Endothelial cell of umbilical vein (primary cell): ENCODE results near the gene UBC.

Experiments used
- CTCF ChIP-seq, 2 donors: IDR thresholded peaks; 1 replicate in 1 of 2; 2 replicates in 1 of 2; pipeline ENCODE4 v1.5.1; 2011; ENCODE audit warnings: low read length in 2 of 2, mild to moderate bottlenecking in 2 of 2, moderate library complexity in 2 of 2, control low read depth in 1 of 2, inconsistent platforms in 1 of 2, low read depth in 1 of 2; ENCODE audit not compliant: insufficient read depth in 1 of 2; ENCODE audit errors: extremely low read depth in 1 of 2
- EZH2 ChIP-seq: IDR thresholded peaks from 2 replicates; pipeline ENCODE4 v1.6.1; 2012; ENCODE audit warnings: borderline replicate concordance, low read depth, mild to moderate bottlenecking, moderate library complexity, low read length, inconsistent platforms; ENCODE audit not compliant: severe bottlenecking
- GATA2 ChIP-seq: IDR thresholded peaks from 2 replicates; pipeline ENCODE4 v1.7.0; 2011; ENCODE audit warnings: low read depth, mild to moderate bottlenecking, moderate library complexity, mixed read lengths, low read length; ENCODE audit not compliant: insufficient read length, insufficient read depth
- JUN ChIP-seq: IDR thresholded peaks from 2 replicates; pipeline ENCODE4 v1.6.1; 2011; ENCODE audit warnings: borderline replicate concordance, low read depth; ENCODE audit not compliant: insufficient read length, insufficient read depth
- MAX ChIP-seq: IDR thresholded peaks from 2 replicates; pipeline ENCODE4 v1.6.1; 2011; ENCODE audit not compliant: insufficient read depth, insufficient read length
- MYC ChIP-seq: IDR thresholded peaks from one replicate; pipeline ENCODE4 v1.6.1; 2011; ENCODE audit warnings: mild to moderate bottlenecking, low read depth, low read length
- POLR2A ChIP-seq: IDR thresholded peaks from 2 replicates; pipeline ENCODE4 v1.6.1; 2012; ENCODE audit warnings: low read depth, mild to moderate bottlenecking, control low read depth, low read length
- POLR2AphosphoS5 ChIP-seq: IDR thresholded peaks from 2 replicates; pipeline ENCODE4 v1.6.1; 2012; ENCODE audit warnings: low read depth, mild to moderate bottlenecking, control low read depth, low read length, moderate library complexity; ENCODE audit not compliant: insufficient read depth

- TF ChIP-seq CTCF (IDR thresholded peaks at IDR 0.05; ENCODE audit: extremely low read depth in 1 of 2, insufficient read depth in 1 of 2, low read depth in 1 of 2, low read length in 2 of 2) = no peak
- TF ChIP-seq EZH2 = no peak
- TF ChIP-seq POLR2A = no peak
- TF ChIP-seq MAX = no peak
- no peak for TF ChIP-seq POLR2AphosphoS5
- TF ChIP-seq GATA2 = no peak
- TF ChIP-seq JUN = no peak
- no peak for TF ChIP-seq MYC
Observed at GRCh38 chr12:124884587-124885438, 29.6 kb downstream of the UBC start.
